ENCODE results near the gene NDUFAF2.
"Not testable (repeated sequence)": the region's sequence is repeated elsewhere in the genome, so short reads cannot be mapped to it uniquely, and the experiment has no call there.

NDUFAF2 gene

GRCh38 chr5:61087921-61088320, 142.9 kb downstream of the NDUFAF2 start:
- TF ChIP-seq, protein P1, sequence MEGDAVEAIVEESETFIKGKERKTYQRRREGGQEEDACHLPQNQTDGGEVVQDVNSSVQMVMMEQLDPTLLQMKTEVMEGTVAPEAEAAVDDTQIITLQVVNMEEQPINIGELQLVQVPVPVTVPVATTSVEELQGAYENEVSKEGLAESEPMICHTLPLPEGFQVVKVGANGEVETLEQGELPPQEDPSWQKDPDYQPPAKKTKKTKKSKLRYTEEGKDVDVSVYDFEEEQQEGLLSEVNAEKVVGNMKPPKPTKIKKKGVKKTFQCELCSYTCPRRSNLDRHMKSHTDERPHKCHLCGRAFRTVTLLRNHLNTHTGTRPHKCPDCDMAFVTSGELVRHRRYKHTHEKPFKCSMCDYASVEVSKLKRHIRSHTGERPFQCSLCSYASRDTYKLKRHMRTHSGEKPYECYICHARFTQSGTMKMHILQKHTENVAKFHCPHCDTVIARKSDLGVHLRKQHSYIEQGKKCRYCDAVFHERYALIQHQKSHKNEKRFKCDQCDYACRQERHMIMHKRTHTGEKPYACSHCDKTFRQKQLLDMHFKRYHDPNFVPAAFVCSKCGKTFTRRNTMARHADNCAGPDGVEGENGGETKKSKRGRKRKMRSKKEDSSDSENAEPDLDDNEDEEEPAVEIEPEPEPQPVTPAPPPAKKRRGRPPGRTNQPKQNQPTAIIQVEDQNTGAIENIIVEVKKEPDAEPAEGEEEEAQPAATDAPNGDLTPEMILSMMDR (conservative IDR thresholded peaks at IDR 0.05; ENCODE audit: low read depth, low read length), result no peak
- no peaks in the 10 kb centered on the region for H3K27me3 ChIP-seq (ENCODE audit: insufficient read depth, low read depth)
- H2AFZ ChIP-seq (ENCODE audit: low read depth), result no peak overlapping the region
- no peak overlapping the region for H3K4me2 ChIP-seq
- no peak overlapping the region for H3K9ac ChIP-seq
- no peaks in the 10 kb centered on the region for H3K79me2 ChIP-seq (ENCODE audit: insufficient read depth, low read depth)
- no peaks in the 10 kb centered on the region for H3K4me1 ChIP-seq (ENCODE audit: low read depth, poor library complexity, severe bottlenecking)
- no peaks in the 10 kb centered on the region; the same call in 1 of the 2 replicates for H3K36me3 ChIP-seq (ENCODE audit: insufficient read depth)
- H4K20me1 ChIP-seq (ENCODE audit: insufficient read depth), result no peaks in the 10 kb centered on the region; the same call in 1 of the 2 replicates
- H3K4me3 ChIP-seq (IDR thresholded peaks at IDR 0.05; ENCODE audit: insufficient read depth, low read depth, low read length), result no peak overlapping the region
- H3K27ac ChIP-seq, result no peak overlapping the region

GRCh38 chr5:61089351-61089750, 144.3 kb downstream of the NDUFAF2 start:
- no peaks in the 10 kb centered on the region for H3K36me3 ChIP-seq (ENCODE audit: insufficient read depth)
- no peaks in the 10 kb centered on the region for H4K20me1 ChIP-seq (ENCODE audit: insufficient read depth)
- H3K4me1 ChIP-seq (ENCODE audit: low read depth, poor library complexity, severe bottlenecking), result no peaks in the 10 kb centered on the region
- H2AFZ ChIP-seq (ENCODE audit: low read depth), result no peak overlapping the region
- no peak overlapping the region for H3K4me2 ChIP-seq
- TF ChIP-seq, protein P1 (conservative IDR thresholded peaks at IDR 0.05; ENCODE audit: low read depth, low read length), result no peak
- H3K4me3 ChIP-seq (IDR thresholded peaks at IDR 0.05; ENCODE audit: insufficient read depth, low read depth, low read length), result no peak overlapping the region
- no peaks in the 10 kb centered on the region for H3K79me2 ChIP-seq (ENCODE audit: insufficient read depth, low read depth)
- no peak overlapping the region for H3K9ac ChIP-seq
- no peak overlapping the region for H3K27ac ChIP-seq
- H3K27me3 ChIP-seq (ENCODE audit: insufficient read depth, low read depth), result no peaks in the 10 kb centered on the region

GRCh38 chr5:61093046-61093771, 148.2 kb downstream of the NDUFAF2 start:
- not testable (repeated sequence) for H3K27me3 ChIP-seq (ENCODE audit: insufficient read depth, low read depth); H3K9ac ChIP-seq; H3K4me1 ChIP-seq (ENCODE audit: low read depth, poor library complexity, severe bottlenecking); H3K36me3 ChIP-seq (ENCODE audit: insufficient read depth); H3K79me2 ChIP-seq (ENCODE audit: insufficient read depth, low read depth); H3K4me3 ChIP-seq (IDR thresholded peaks at IDR 0.05; ENCODE audit: insufficient read depth, low read depth, low read length); H4K20me1 ChIP-seq (ENCODE audit: insufficient read depth); H2AFZ ChIP-seq (ENCODE audit: low read depth); H3K4me2 ChIP-seq; H3K27ac ChIP-seq

- H3K27ac ChIP-seq, result no peak overlapping the region
- no peak overlapping the region for H3K4me3 ChIP-seq (IDR thresholded peaks at IDR 0.05; ENCODE audit: insufficient read depth, low read depth, low read length)
- no peaks in the 10 kb centered on the region for H4K20me1 ChIP-seq (ENCODE audit: insufficient read depth)
- no peak overlapping the region for H3K4me2 ChIP-seq
- H3K4me1 ChIP-seq (ENCODE audit: low read depth, poor library complexity, severe bottlenecking), result no peaks in the 10 kb centered on the region
- H3K27me3 ChIP-seq (ENCODE audit: insufficient read depth, low read depth), result no peaks in the 10 kb centered on the region
- no peak overlapping the region for H3K9ac ChIP-seq
- no peaks in the 10 kb centered on the region for H3K79me2 ChIP-seq (ENCODE audit: insufficient read depth, low read depth)
- H2AFZ ChIP-seq (ENCODE audit: low read depth), result no peak overlapping the region
- no peaks in the 10 kb centered on the region for H3K36me3 ChIP-seq (ENCODE audit: insufficient read depth)
- TF ChIP-seq, protein P1 (conservative IDR thresholded peaks at IDR 0.05; ENCODE audit: low read depth, low read length), result no peak
These were observed 152.5 kb downstream of the NDUFAF2 start for GRCh38 chr5:61097465-61097864.

DNA sequence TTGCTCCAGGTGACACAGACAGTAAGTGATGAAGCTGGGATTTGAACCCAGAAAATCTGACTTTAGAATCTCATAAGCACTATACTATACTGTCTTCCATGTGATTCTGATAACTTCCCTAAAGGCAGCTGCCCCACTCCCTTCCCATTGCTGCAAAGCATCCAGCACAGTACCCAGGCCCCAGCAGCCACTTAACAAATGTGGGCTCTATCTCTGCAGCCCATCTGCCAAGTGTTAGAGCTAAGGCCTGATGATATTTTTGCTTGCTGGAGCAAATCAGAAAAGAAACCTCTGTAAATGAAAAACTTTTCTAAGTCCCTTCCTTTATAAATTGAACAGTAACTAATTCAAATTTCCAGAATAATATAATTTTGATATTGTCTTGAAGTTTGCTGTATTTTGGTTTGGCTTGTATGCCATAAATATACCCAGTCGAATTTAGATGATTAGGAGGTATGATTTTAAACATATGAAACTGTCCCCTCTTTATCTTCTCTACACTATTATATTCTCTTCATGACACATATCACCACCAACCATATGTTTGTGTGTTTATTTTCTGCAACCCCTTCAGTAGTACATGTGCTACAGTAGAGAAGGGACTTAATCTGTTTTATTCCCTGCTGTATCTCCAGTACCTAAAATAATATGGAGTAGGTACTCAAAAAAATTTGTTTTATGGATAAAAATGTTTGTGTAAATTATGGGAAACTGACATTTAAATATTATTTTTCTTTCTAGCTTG, 153.4 kb downstream of the NDUFAF2 start:
- no peak overlapping the region for H3K9ac ChIP-seq
- H4K20me1 ChIP-seq (ENCODE audit: insufficient read depth), result no peaks in the 10 kb centered on the region
- no peaks in the 10 kb centered on the region for H3K4me1 ChIP-seq (ENCODE audit: low read depth, poor library complexity, severe bottlenecking)
- no peaks in the 10 kb centered on the region for H3K36me3 ChIP-seq (ENCODE audit: insufficient read depth)
- no peak overlapping the region for H3K4me2 ChIP-seq
- no peak overlapping the region for H3K27ac ChIP-seq
- no peaks in the 10 kb centered on the region for H3K79me2 ChIP-seq (ENCODE audit: insufficient read depth, low read depth)
- no peak overlapping the region for H3K4me3 ChIP-seq (IDR thresholded peaks at IDR 0.05; ENCODE audit: insufficient read depth, low read depth, low read length)
- no peaks in the 10 kb centered on the region for H3K27me3 ChIP-seq (ENCODE audit: insufficient read depth, low read depth)
- H2AFZ ChIP-seq (ENCODE audit: low read depth), result no peak overlapping the region
- TF ChIP-seq, protein P1 (conservative IDR thresholded peaks at IDR 0.05; ENCODE audit: low read depth, low read length), result no peak
